ENCODE results near the gene STK32C. TPM values are rescaled to one million over a fixed set of nuclear protein-coding genes. Genes with fewer than 3 reads are reported as not detected.

The STK32C gene
- total RNA-seq, 4 donors from 2014 or later: 9.4 to 18.1 (median 16.2) TPM

DNA sequence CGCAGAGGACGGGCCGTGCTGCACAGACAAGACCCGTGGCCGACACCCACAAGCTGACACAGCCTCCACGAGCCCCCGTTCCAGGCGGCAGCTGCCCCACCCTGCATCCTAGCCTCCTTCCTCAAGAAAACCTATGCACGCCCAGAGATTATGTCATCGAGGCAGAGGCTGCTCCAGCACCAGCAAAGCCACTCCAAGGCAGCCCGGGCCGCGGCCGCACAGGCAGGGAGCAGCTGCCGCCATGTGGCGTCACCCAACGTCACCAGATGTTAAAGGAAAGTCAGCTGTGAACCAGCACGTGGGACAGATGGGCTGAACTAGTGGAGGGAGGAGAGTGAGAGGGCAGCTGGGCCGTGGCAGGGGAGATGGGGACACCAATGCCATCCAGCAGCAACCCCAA is 59.8 kb downstream of the STK32C start:
- H3K4me1 ChIP-seq: no peaks in the 10 kb centered on the region
- no peaks in the 10 kb centered on the region for H3K27me3 ChIP-seq
- no peak overlapping the region for H3K4me3 ChIP-seq
- H3K9me3 ChIP-seq: no peaks in the 10 kb centered on the region
- no peak for TF ChIP-seq POLR2A (IDR thresholded peaks at IDR 0.05)
- TF ChIP-seq EP300 (IDR thresholded peaks at IDR 0.05): no peak
- no peak for TF ChIP-seq CTCF (IDR thresholded peaks at IDR 0.05)
- H3K36me3 ChIP-seq: peaks cover 0 to 7% (median 0%) of the 10 kb centered on the region in 3 donors
- H3K27ac ChIP-seq: no peak overlapping the region
- DNase-seq (ENCODE audit: low spot score in 2 of 2): no peak
- 80 to 88% methylated on average over 16 to 19 of the region's 19 CpGs for WGBS, 2 donors

- WGBS, 2 donors: 86% methylated on average over 11 to 13 of the region's 13 CpGs
- H3K4me1 ChIP-seq: no peaks in the 10 kb centered on the region
- H3K36me3 ChIP-seq: peaks cover 0 to 7% (median 0%) of the 10 kb centered on the region in 3 donors
- no peaks in the 10 kb centered on the region for H3K9me3 ChIP-seq
- no peak overlapping the region for H3K4me3 ChIP-seq
- no peak overlapping the region for H3K27ac ChIP-seq
- no peak for TF ChIP-seq POLR2A (IDR thresholded peaks at IDR 0.05)
- TF ChIP-seq CTCF (IDR thresholded peaks at IDR 0.05): no peak
- no peak for TF ChIP-seq EP300 (IDR thresholded peaks at IDR 0.05)
- no peak for DNase-seq (ENCODE audit: low spot score in 2 of 2)
- H3K27me3 ChIP-seq: no peaks in the 10 kb centered on the region
Observed at GRCh38 chr10:132246296-132246695, 61.5 kb downstream of the STK32C start.

DNA sequence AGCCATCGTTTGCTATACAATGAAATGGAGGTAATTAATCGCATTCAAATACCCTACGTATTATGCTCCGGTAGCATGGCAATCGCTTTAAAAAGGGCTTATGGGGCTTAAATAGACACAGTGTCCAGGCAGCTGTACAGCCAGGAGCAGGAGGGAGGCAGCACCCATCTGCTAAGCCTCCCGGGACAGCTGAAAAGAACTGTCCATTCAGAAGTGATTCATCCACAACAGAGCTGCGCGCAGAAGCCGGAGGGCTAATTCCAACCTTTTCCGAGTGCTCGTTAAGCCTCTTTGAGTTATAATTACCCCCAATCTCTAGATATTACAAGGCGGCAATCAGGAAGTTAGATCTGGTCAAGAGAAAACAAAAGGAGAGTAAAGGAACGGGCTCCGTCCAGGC is 62.7 kb downstream of the STK32C start:
- H3K27ac ChIP-seq: no peak overlapping the region
- H3K9me3 ChIP-seq: no peaks in the 10 kb centered on the region
- DNase-seq (ENCODE audit: low spot score in 2 of 2): no peak
- 74 to 86% methylated on average over 14 of the region's 14 CpGs for WGBS, 2 donors
- no peak overlapping the region for H3K4me3 ChIP-seq
- H3K36me3 ChIP-seq: peaks cover 0 to 7% (median 0%) of the 10 kb centered on the region in 3 donors
- no peaks in the 10 kb centered on the region for H3K27me3 ChIP-seq
- TF ChIP-seq CTCF (IDR thresholded peaks at IDR 0.05) (no peak), EP300 (IDR thresholded peaks at IDR 0.05) (no peak), POLR2A (IDR thresholded peaks at IDR 0.05) (no peak)
- H3K4me1 ChIP-seq: no peaks in the 10 kb centered on the region

- DNase-seq (ENCODE audit: low spot score in 2 of 2): no peak
Observed at GRCh38 chr10:132243626-132244025, 64.1 kb downstream of the STK32C start.

DNA sequence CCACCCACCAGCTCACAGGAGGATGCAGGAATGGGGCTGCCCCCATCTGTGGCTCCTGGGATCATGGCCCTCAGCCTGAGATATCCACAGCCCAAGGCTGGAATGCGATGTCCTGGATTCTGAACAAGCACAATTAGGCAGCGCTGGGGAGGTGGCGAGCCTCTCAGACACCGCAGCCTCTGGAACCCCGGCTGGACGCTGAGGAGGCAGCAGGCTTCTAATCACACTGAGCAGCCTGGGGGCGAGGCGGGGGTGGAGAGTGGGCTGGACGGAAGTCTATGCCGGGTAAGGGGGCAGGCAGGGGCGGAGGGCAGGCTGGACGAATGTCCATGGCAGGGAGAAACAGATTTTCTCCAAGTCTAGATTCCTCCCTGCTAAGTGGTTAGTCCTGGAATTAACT is 64.6 kb downstream of the STK32C start:
- Histone ChIP-seq H3K4me1 (no peaks in the 10 kb centered on the region), H3K9me3 (no peaks in the 10 kb centered on the region), H3K27ac (no peak overlapping the region), H3K36me3 (peaks cover 0 to 7% (median 0%) of the 10 kb centered on the region in 3 donors), H3K27me3 (no peaks in the 10 kb centered on the region), H3K4me3 (no peak overlapping the region)
- DNase-seq (ENCODE audit: low spot score in 2 of 2): no peak
- no peak for TF ChIP-seq EP300 (IDR thresholded peaks at IDR 0.05)
- TF ChIP-seq POLR2A (IDR thresholded peaks at IDR 0.05): no peak
- TF ChIP-seq CTCF (IDR thresholded peaks at IDR 0.05): no peak
- 69 to 75% methylated on average over 10 to 12 of the region's 12 CpGs for WGBS, 2 donors

More at GRCh38 chr10:132243626-132244025, 64.1 kb downstream of the STK32C start:
- Histone ChIP-seq H3K36me3 (peaks cover 0 to 7% (median 0%) of the 10 kb centered on the region in 3 donors), H3K4me3 (no peak overlapping the region), H3K9me3 (no peaks in the 10 kb centered on the region), H3K27me3 (no peaks in the 10 kb centered on the region), H3K27ac (no peak overlapping the region), H3K4me1 (no peaks in the 10 kb centered on the region)
- TF ChIP-seq POLR2A (IDR thresholded peaks at IDR 0.05): no peak
- no peak for TF ChIP-seq EP300 (IDR thresholded peaks at IDR 0.05)
- TF ChIP-seq CTCF (IDR thresholded peaks at IDR 0.05): no peak
- 89% methylated on average over 10 to 11 of the region's 11 CpGs for WGBS, 2 donors

All from tibial nerve (tissue), 4 donors.